NCI-H2029 treated with DMSO at 0.1 percent for 48 hours (cell line): Measurements from ENCODE around the gene DDX59.

ENCODE experiments used
- DNase-seq: peaks from one replicate; lab custom pipeline; 2025; lab: John Stamatoyannopoulos, UW

Gene DDX59

DNA sequence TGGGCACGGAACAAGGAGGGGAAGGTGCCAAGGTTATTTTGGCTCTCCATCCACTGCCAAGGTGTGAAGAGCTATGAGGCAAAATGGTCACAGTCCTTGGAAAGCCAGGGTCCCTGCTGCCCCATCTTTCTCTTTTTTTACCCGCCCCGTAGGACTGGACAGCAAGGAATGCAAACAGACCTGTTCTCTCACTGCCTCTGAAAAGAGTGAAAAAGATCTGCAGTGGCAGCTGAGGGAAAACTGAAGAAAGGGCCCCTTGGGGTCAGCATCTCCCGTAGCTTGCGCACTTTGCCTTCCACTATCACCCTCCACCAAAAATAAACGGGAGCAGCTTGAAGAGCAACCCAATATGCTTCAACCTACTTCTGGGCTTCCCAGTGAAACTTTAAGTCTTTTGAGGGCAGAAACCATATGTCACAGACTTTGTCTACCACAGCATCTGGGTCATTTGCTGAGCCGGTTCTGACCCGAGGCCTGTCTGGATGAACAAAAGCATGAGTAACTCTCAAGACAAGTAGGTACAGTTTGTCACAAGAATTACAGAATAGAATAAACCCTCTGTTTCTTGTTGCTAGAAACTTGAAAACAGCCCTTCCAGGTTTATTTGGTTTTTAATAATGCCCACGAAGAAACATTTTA lies 39.7 kb downstream of the DDX59 start:
- DNase-seq, result no peak

DNA sequence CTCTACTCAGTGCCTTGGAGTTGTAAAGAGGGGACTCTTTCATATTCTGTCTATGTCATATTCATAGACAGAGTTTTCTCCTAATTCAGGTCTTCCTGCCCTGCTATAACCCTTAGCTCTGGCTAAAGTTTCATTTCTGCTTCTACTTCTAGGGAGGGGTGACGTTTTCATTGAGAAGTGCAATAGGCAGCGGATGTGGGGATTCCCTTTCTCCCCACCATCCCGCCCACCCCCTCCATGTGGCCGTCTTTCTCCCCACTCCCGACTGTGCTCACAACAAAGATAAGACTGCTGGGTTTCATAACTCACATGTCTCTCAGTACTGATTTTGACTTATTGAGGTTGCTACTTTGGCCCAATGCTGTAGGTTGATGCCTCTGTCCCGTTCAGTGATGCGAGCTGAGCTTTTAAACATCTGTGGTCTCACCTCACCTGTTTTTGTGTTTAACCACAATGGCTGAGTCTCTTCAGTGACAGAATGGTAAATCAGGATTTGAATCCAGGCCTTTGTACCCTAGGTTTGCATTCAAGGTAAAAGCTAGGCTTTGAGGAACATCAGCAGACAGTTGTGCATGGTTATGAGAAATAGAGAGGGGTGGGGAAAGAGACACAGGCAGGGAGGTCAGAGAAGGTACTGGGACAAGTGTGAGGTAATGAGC lies 41.4 kb downstream of the DDX59 start:
- no peak for DNase-seq

DNA sequence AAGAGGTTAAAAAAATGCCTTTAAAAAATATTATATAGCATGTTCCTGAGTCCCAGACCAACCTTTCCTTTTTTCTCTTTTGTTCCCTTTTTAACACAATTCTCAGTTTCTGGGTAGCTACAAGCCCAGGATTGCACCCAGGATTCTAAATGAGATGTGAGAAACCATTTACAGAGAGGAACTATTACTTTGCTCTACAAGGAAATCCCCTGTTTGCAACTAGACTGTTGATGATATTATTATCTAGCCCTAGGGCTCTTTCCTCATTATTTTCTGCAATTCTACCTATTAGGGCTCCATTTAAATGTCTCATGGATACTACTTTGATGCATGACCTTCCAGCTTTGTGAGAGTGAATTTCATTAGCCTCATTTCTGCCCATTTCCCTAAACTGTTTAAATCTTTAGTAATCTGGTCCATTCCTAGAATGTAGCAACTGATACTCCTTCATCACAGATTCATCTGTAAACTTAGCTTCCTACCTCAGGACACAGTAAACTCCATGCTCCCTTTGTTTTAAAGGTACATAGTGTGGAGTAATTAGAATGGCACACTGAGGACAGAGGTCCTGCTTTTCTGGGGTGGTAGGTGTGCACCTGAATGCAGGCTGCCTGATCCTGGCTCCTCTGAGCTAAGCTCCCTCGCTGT lies 42.0 kb downstream of the DDX59 start:
- DNase-seq, result no peak

DNA sequence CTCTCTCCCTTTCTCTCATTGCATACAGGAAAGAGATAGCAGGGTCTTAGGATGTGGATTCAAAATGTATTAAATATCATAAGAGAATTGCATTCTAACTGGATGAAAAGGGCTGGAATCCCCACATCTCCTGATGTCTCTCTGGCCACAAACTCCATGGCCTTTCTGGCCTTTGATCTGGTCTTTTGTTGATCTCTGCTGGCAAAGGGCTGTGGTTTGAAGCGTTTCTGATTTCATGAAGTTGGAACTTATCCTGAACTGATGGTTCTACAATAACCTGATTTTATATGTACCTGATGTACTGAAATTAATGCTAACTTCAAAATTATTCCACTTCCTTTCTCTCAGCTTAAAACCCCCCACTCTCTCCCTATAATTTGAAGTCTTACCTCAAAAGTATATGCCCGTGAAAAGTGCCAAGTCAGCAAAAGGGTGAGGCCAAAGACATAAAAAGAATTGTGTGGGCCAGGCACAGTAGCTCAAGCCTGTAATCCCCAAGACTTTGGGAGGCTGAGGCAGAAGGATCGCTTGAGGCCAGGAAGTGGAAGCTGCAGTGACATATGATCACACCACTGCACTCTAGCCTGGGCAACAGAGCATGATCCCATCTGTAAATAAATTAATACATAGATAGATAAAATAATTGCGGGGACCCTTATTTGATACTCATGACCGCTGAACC lies 42.7 kb downstream of the DDX59 start:
- no peak for DNase-seq

DNA sequence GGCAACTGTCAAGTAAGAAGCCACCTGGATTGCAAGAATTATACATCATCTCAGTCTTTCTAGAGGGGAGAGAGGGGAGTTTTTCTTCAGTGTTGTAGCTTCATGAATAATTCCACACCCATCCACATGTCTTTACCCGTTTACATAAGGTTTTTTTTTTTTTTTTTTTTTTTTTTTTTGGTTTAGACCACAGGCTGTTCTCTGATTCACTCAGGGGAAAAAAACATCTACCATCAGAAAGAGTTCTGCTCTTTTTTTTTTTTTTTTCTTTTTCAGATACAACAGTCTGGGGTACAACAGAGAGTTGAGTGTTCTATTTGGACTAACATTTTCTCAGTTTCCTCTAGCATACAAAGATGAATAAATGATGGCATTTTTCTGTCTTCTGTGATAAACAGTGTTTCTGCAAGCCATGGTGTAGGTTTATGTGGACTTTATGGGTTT lies 44.3 kb downstream of the DDX59 start:
- DNase-seq, result no peak

DNA sequence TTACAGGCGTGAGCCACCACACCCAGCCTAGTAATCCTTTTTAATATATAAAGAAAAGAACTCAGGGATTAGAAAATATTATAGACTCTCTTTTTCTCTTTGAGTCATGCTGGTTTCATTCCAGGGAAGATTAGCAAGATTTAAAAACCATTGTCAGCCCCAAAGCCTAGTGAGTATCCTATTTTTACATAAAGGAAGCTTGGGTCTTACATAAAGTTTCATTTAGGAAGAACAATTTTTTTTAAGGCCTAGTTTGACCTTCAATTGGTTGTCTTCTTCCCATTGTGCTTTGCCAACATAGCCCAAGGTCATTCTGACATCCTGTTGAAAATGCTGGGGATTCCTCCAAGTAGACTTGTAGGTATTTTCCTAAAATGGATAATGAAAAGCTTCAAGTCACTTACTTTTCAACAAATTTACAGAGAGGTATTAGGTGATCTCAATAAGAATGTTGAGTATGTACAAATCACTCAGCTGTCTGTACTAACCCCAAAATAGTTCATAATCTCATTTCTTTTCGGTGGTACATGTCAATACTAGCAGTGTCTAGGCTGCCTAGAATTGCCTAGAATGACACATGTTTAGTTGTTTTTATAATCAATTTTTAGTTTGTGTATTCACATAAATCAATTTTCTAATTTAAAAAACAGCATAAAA lies 44.9 kb downstream of the DDX59 start:
- DNase-seq, result no peak

DNA sequence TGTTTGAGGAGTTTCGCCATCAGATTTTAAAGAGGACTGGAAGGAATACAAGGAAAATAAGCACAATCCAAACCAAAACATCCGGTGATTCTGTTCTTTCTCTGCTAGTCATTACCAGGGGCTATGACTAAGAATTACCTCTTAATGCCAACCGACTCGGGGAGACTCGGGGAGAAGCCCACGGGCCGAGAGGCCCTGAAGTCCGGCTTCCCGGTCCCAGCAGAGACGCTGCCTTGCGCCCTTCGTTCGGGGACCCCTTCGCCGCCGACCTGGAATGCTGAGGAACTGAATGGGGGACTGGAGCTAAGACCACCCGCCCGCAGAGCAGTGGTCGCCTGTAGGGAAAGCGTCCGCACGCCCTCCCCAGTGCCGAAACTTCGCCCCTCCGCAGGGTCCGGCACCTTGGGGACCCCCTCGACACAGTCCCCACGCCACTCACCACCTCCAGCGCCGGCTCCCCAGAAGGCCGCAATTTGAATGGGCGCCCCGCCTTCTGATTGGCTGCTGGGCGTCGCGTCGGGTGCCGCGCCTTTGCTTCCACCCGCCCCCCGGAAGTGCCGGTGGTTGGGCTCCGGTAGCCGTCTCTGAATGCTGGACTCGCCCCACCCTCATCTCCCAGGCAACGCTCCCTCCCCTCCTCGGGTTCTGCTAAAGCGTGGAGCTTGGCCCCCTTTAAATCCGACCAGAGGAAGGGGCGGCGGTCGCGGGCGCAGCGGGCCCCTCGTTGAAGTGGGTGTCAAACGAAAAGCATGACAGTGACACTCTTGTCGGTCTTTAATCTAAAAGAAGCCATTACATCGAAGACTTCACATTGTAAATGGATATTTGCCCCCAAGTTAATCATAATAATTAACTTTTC lies 49.2 kb downstream of the DDX59 start, which contains the start of gene KIF14:
Gene KIF14 (minus strand): TSS at position 479 of the 859 bp plus-strand sequence. CDS start 2,028 bp downstream, outside the sequence.
- peak; percentile 60 for DNase-seq

DNA sequence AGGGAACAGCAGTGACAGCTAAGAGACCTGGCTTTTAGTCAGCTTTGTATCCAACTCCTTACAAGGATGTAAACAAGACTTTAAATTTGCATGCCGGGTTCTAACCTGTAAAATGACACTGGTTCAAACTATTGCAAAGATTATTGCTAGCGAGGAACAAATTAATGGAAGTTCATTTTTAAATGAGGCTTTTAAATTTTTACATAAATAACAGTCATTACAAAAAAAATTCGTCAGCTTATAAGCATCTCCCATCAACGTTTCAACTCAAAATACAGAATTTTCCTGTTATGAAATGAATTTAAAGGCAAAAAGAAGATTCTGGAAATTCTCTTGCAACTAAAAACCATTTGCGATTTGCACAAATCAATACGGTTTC lies 49.8 kb downstream of the DDX59 start:
- no peak for DNase-seq

DNA sequence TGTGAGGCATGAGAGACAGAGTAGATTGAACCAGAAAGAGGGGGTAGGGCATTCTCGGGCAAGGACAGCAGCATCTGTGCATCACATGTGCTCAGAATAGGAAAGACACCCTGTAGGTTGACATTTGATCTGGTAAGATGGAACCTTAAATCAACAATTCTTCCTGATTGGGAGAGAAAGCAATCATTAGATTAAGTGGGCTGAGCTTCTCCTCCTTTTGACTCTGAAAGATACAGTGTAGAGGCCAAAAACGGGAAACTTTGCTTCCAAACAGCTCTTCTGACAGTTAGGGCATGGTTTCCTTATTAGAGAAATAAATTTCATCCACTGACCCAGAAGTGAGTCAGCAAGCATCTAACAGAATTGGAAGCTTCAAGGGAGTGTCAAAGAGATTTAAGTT lies 58.9 kb downstream of the DDX59 start:
- DNase-seq, result no peak

DNA sequence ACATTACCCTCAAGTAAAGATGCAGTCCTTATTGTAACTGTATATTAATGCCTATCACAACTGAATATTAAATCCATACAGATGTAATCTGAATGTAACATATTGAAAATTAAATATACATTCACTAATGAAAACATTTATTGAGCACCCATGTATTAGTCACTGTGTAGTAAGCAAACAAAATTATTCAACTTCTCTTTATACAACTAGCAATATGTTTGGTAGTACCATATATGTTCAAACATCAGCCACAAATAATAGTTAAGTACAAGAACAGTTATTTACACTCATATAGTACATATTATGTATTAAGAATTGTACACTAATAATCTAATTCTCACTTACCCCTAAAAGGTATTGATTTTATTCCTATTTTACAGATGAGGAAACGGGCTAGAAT lies 67.1 kb downstream of the DDX59 start:
- DNase-seq, result no peak
